Naive B cell (primary cell): ENCODE results near the gene MEF2D. TPM values are rescaled to one million over a fixed set of nuclear protein-coding genes. Genes with fewer than 3 reads are reported as not detected.

ENCODE experiments used
- ATAC-seq, 2 donors: fragments of 150-1000 bp; cut with Tn5 transposase; 2 replicates each; pipeline ENCODE4 v1.10.0; 2021; ENCODE audit warnings: low read depth in 2 of 2, mild to moderate bottlenecking in 2 of 2, moderate library complexity in 2 of 2
- DNase-seq: peaks from one replicate; pipeline ENCODE4 v3.0.0; 2022
- H3K27ac Mint-ChIP-seq, 6 donors: one replicate each; pipeline ENCODE4 v1.8.0; 2020 to 2022; ENCODE audit warnings: mild to moderate bottlenecking in 6 of 6, mixed read lengths in 6 of 6, moderate library complexity in 5 of 6, inconsistent platforms in 2 of 6
- H3K27me3 Mint-ChIP-seq, 3 donors: one replicate each; pipeline ENCODE4 v1.8.0; 2021 to 2022; ENCODE audit warnings: mixed read lengths in 3 of 3, mild to moderate bottlenecking in 1 of 3
- H3K36me3 Mint-ChIP-seq, 2 donors: one replicate each; pipeline ENCODE4 v1.8.0; 2020 to 2022; ENCODE audit warnings: mixed read lengths in 2 of 2, inconsistent platforms in 1 of 2, mild to moderate bottlenecking in 1 of 2
- H3K4me1 Mint-ChIP-seq, 3 donors: one replicate each; pipeline ENCODE4 v1.8.0; 2020 to 2022; ENCODE audit warnings: mixed read lengths in 3 of 3, inconsistent platforms in 1 of 3, mild to moderate bottlenecking in 1 of 3, moderate library complexity in 1 of 3
- H3K4me3 Mint-ChIP-seq, 8 donors: one replicate each; pipeline ENCODE4 v1.8.0; 2020 to 2022; ENCODE audit warnings: mild to moderate bottlenecking in 8 of 8, mixed read lengths in 8 of 8, moderate library complexity in 8 of 8, inconsistent platforms in 2 of 8
- H3K9me3 Mint-ChIP-seq, 7 donors: one replicate each; pipeline ENCODE4 v1.8.0; 2020 to 2022; ENCODE audit warnings: mixed read lengths in 7 of 7, mild to moderate bottlenecking in 5 of 7, inconsistent platforms in 2 of 7, moderate library complexity in 1 of 7
- polyA plus RNA-seq, 6 donors: library from polyadenylated mRNA; unstranded; fragments of 300-500 nt; fragmentation: Illumina TruSeq; gene quantifications; one replicate each; pipeline ENCODE4 v1.2.3, GENCODE V29; 2021; ENCODE audit warnings: low read depth in 6 of 6

Gene MEF2D
- polyA plus RNA-seq, 6 donors from 2014 or later = 6.9 to 15.8 (median 9.1) TPM

GRCh38 chr1:156414461-156415064, 86.0 kb downstream of the MEF2D start:
- peaks cover 72 to 99% (median 95%) of the 10 kb centered on the region in 3 donors for H3K27me3 Mint-ChIP-seq
- H3K27ac Mint-ChIP-seq = peak overlapping the region in 1 of 6 donors; percentile 39
- H3K4me1 Mint-ChIP-seq = peaks cover under 1 to 5% (median 1%) of the 10 kb centered on the region in 3 donors
- DNase-seq (no peak), ATAC-seq (no peak)
- no peaks in the 10 kb centered on the region for H3K9me3 Mint-ChIP-seq
- H3K4me3 Mint-ChIP-seq = peak overlapping the region in 1 of 8 donors; percentile 42
- peaks cover 6 to 7% of the 10 kb centered on the region in 2 donors for H3K36me3 Mint-ChIP-seq

Other genes with a start within 250 kb of the MEF2D start
- 10 to 100 TPM in 5 of 6 donors, 1 to 10 TPM in 1; 8.3 to 30.9 (median 12.6) TPM for gene SMG5, start 217.9 kb downstream of the MEF2D start, polyA plus RNA-seq
- gene TMEM79, start 216.4 kb downstream of the MEF2D start, polyA plus RNA-seq = 10 to 100 TPM in 3 of 6 donors, 1 to 10 TPM in 3; 6.9 to 13.0 (median 9.5) TPM
- gene GLMP, start 205.1 kb downstream of the MEF2D start, polyA plus RNA-seq = 10 to 100 TPM in 2 of 6 donors, 1 to 10 TPM in 4; 6.3 to 13.4 (median 8.9) TPM
- gene VHLL, start 201.5 kb downstream of the MEF2D start, polyA plus RNA-seq = not detected
- gene CCT3, start 162.5 kb downstream of the MEF2D start, polyA plus RNA-seq = 100 to 1,000 TPM; 161 to 293 (median 183) TPM
- gene TSACC, start 162.2 kb downstream of the MEF2D start, polyA plus RNA-seq = 1 to 10 TPM in 1 of 6 donors, not detected in 5; 1.2 TPM
- gene RHBG, start 131.6 kb downstream of the MEF2D start, polyA plus RNA-seq = not detected
- not detected for gene IQGAP3, start 71.8 kb upstream of the MEF2D start, polyA plus RNA-seq
- 1 to 10 TPM in 5 of 6 donors, not detected in 1; 2.4 to 4.5 (median 3.2) TPM for gene TTC24, start 78.9 kb upstream of the MEF2D start, polyA plus RNA-seq
- gene NAXE, start 91.0 kb upstream of the MEF2D start, polyA plus RNA-seq = 100 to 1,000 TPM in 5 of 6 donors, 10 to 100 TPM in 1; 97.6 to 177 (median 110) TPM
- 10 to 100 TPM; 16.6 to 47.9 (median 28.7) TPM for gene GPATCH4, start 100.7 kb upstream of the MEF2D start, polyA plus RNA-seq
- not detected for gene HAPLN2, start 118.6 kb upstream of the MEF2D start, polyA plus RNA-seq
- not detected for gene BCAN, start 141.3 kb upstream of the MEF2D start, polyA plus RNA-seq
- gene NES, start 176.6 kb upstream of the MEF2D start, polyA plus RNA-seq = not detected
- under 1 TPM in 1 of 6 donors, not detected in 5; 0.29 TPM for gene CRABP2, start 204.8 kb upstream of the MEF2D start, polyA plus RNA-seq
- gene METTL25B, start 227.7 kb upstream of the MEF2D start, polyA plus RNA-seq = 10 to 100 TPM in 3 of 6 donors, 1 to 10 TPM in 3; 6.9 to 14.4 (median 9.6) TPM
- 10 to 100 TPM; 14.3 to 35.0 (median 26.3) TPM for gene ISG20L2, start 228.0 kb upstream of the MEF2D start, polyA plus RNA-seq
- 100 to 1,000 TPM in 1 of 6 donors, 10 to 100 TPM in 5; 70.7 to 117 (median 76.1) TPM for gene MRPL24, start 240.3 kb upstream of the MEF2D start, polyA plus RNA-seq